Gastrocnemius medialis (tissue), 4 donors: ENCODE data around the gene RASGRP3. TPM values are rescaled to one million over a fixed set of nuclear protein-coding genes. Genes with fewer than 3 reads are reported as not detected.

Source experiments
- ATAC-seq, 2 donors: fragments of 150-250 bp; one replicate each; pipeline ENCODE4 v1.9.1; 2016
- DNase-seq, 2 donors: peaks; one replicate each; pipeline ENCODE4 v3.0.0-alpha.2; 2019
- H3K27ac ChIP-seq, 4 donors: fragments of 200-600 bp; sonication (generic); 1 replicate in 1 of 4; 2 replicates in 3 of 4; pipeline ENCODE4 v1.5.1; 2016 to 2018; ENCODE audit warnings: mild to moderate bottlenecking in 2 of 4, moderate library complexity in 1 of 4
- H3K27me3 ChIP-seq, 3 donors: fragments of 200-600 bp; sonication (generic) in 2 of 3; 1 replicate in 1 of 3; 2 replicates in 2 of 3; pipeline versions ENCODE4 v1.5.1 to v1.6.0; 2016 to 2019; ENCODE audit warnings: mild to moderate bottlenecking in 1 of 3, moderate library complexity in 1 of 3
- H3K36me3 ChIP-seq, 2 donors: fragments of 200-600 bp; sonication (generic) in 1 of 2; one replicate each; pipeline ENCODE4 v1.5.1; 2017 to 2018
- H3K4me1 ChIP-seq, 2 donors: fragments of 200-600 bp; sonication (generic) in 1 of 2; one replicate each; pipeline ENCODE4 v1.5.1; 2016 to 2017; ENCODE audit warnings: mild to moderate bottlenecking in 2 of 2
- H3K4me3 ChIP-seq, 4 donors: fragments of 200-600 bp; sonication (generic) in 3 of 4; 1 replicate in 1 of 4; 2 replicates in 3 of 4; pipeline ENCODE4 v1.5.1; 2016 to 2019; ENCODE audit warnings: mild to moderate bottlenecking in 2 of 4
- H3K9me3 ChIP-seq, 3 donors: fragments of 200-600 bp; sonication (generic) in 2 of 3; 1 replicate in 1 of 3; 2 replicates in 2 of 3; pipeline ENCODE4 v1.5.1; 2016 to 2019
- CTCF ChIP-seq, 5 experiments: fragments of 450-650 bp in 3 of 5; fragments of 200-600 bp in 2 of 5; sonication (generic) in 2 of 5; IDR thresholded peaks in 4 of 5; conservative IDR thresholded peaks in 1 of 5; 1 replicate in 4 of 5; 2 replicates in 1 of 5; pipeline ENCODE4 v1.5.1; 2016 to 2019; ENCODE audit warnings: antibody characterized with exemption in 5 of 5, mild to moderate bottlenecking in 3 of 5, moderate library complexity in 3 of 5
- POLR2A ChIP-seq, 2 donors: fragments of 450-650 bp; IDR thresholded peaks; one replicate each; pipeline ENCODE4 v1.6.1; 2017; ENCODE audit warnings: antibody characterized with exemption in 2 of 2, mild to moderate bottlenecking in 2 of 2, moderate library complexity in 2 of 2
- in situ Hi-C, 4 donors: fragments of 200-750 bp; cut with MboI; loops; one replicate each; pipeline versions ENCODE4 v1.15.0 to v1.8.0; 2017; ENCODE audit warnings: low sequenced_read_pairs in 4 of 4
- intact Hi-C: fragments of 100-400 bp; cut with DNase I; formaldehyde crosslinking; loops from one replicate; pipeline ENCODE4 v1.15.1; 2023; ENCODE audit warnings: low total_unique reads
- total RNA-seq, 4 donors: library from RNA; depleted of rRNA; stranded (reverse); fragments of >200 nt; gene quantifications; one replicate each; pipeline versions ENCODE4 v1.1.0 to v1.2.3, GENCODE V29; 2016

RASGRP3 gene
- total RNA-seq, 4 donors from 2014 or later: 10.0 to 22.5 (median 12.1) TPM

DNA sequence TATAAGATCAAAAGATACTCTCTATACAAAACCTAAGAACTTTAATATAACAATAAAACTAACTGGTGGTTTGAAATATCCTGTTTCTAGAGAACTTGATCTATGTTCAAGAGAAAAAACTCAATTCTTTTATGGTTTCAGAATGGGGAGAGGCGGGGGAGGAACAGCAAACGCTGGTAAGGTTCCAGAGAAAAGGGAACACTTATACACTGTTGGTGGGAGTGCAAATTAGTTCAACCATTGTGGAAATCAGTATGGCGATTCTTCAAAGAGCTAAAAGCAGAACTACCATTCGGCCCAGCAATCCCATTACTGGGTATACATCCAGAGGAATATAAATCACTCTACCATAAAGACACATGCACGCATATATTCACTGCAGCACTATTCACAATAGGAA lies 105.4 kb downstream of the RASGRP3 start:
- peaks cover 7 to 11% of the 10 kb centered on the region in 2 donors for H3K4me1 ChIP-seq
- no peak overlapping the region for H3K4me3 ChIP-seq
- no peaks in the 10 kb centered on the region for H3K9me3 ChIP-seq
- no peak for TF ChIP-seq CTCF (IDR thresholded peaks at IDR 0.05 in 4 of 5, conservative IDR thresholded peaks at IDR 0.05 in 1 of 5)
- TF ChIP-seq POLR2A (IDR thresholded peaks at IDR 0.05): no peak
- no peak overlapping the region for H3K27ac ChIP-seq
- in situ Hi-C loops: loop anchor here (25.0 kb wide), 4 partner anchors 170 to 820 kb away; no protein-coding TSS in a partner anchor
- intact Hi-C loops: loop anchor here (2.0 to 10.0 kb wide), 3 partner anchors 105 to 807 kb away; partner anchors contain the start of gene RASGRP3
- no peaks in the 10 kb centered on the region for H3K27me3 ChIP-seq
- ATAC-seq (no peak), DNase-seq (no peak)
- peaks cover 0 to 33% of the 10 kb centered on the region in 2 donors for H3K36me3 ChIP-seq

GRCh38 chr2:33583194-33583938 lies 106.9 kb downstream of the RASGRP3 start:
- H3K27me3 ChIP-seq: no peaks in the 10 kb centered on the region
- ATAC-seq (no peak), DNase-seq (no peak)
- H3K4me1 ChIP-seq: peaks cover 12 to 15% of the 10 kb centered on the region in 2 donors
- intact Hi-C loops (loop anchor here (1.0 to 10.0 kb wide), 4 partner anchors 106 to 809 kb away; partner anchors contain the start of gene RASGRP3), in situ Hi-C loops (loop anchor here (25.0 kb wide), 4 partner anchors 171 to 821 kb away; no protein-coding TSS in a partner anchor)
- no peak overlapping the region for H3K4me3 ChIP-seq
- H3K27ac ChIP-seq: no peak overlapping the region
- no peaks in the 10 kb centered on the region for H3K9me3 ChIP-seq
- peaks cover 0 to 33% of the 10 kb centered on the region in 2 donors for H3K36me3 ChIP-seq
- TF ChIP-seq CTCF (IDR thresholded peaks at IDR 0.05 in 4 of 5, conservative IDR thresholded peaks at IDR 0.05 in 1 of 5): peak; percentile 69 to 91 (median 83)
- no peak for TF ChIP-seq POLR2A (IDR thresholded peaks at IDR 0.05)

GRCh38 chr2:33586766-33587165 lies 110.3 kb downstream of the RASGRP3 start:
- Histone ChIP-seq H3K9me3 (no peaks in the 10 kb centered on the region), H3K27ac (peak overlapping the region in 1 of 4 donors; percentile 36), H3K4me3 (no peak overlapping the region), H3K36me3 (peaks cover 0 to 42% of the 10 kb centered on the region in 2 donors), H3K4me1 (peaks cover 30 to 39% of the 10 kb centered on the region in 2 donors), H3K27me3 (no peaks in the 10 kb centered on the region)
- in situ Hi-C loops: loop anchor here (25.0 kb wide), 4 partner anchors 174 to 824 kb away; no protein-coding TSS in a partner anchor
- intact Hi-C loops: loop anchor here (10.0 kb wide), 1 partner anchor 812 kb away; no protein-coding TSS in a partner anchor
- TF ChIP-seq CTCF (IDR thresholded peaks at IDR 0.05 in 4 of 5, conservative IDR thresholded peaks at IDR 0.05 in 1 of 5) (no peak), POLR2A (IDR thresholded peaks at IDR 0.05) (no peak)
- ATAC-seq (no peak), DNase-seq (no peak)

GRCh38 chr2:33588232-33588631 lies 111.8 kb downstream of the RASGRP3 start:
- peaks cover 30 to 39% of the 10 kb centered on the region in 2 donors for H3K4me1 ChIP-seq
- no peak overlapping the region for H3K4me3 ChIP-seq
- peak overlapping the region in 2 of 4 donors; percentile 15 to 80 for H3K27ac ChIP-seq
- no peaks in the 10 kb centered on the region for H3K27me3 ChIP-seq
- in situ Hi-C loops (loop anchor here (25.0 kb wide), 4 partner anchors 176 to 826 kb away; no protein-coding TSS in a partner anchor), intact Hi-C loops (loop anchor here (10.0 kb wide), 1 partner anchor 813 kb away; no protein-coding TSS in a partner anchor)
- TF ChIP-seq POLR2A (IDR thresholded peaks at IDR 0.05): no peak
- no peaks in the 10 kb centered on the region for H3K9me3 ChIP-seq
- DNase-seq (no peak), ATAC-seq (no peak)
- peaks cover 0 to 55% of the 10 kb centered on the region in 2 donors for H3K36me3 ChIP-seq

- Histone ChIP-seq H3K4me1 (peaks cover 30 to 39% of the 10 kb centered on the region in 2 donors), H3K4me3 (no peak overlapping the region), H3K36me3 (peaks cover 0 to 55% of the 10 kb centered on the region in 2 donors), H3K27me3 (no peaks in the 10 kb centered on the region), H3K27ac (peak overlapping the region; percentile 42 to 80 (median 58)), H3K9me3 (no peaks in the 10 kb centered on the region)
- TF ChIP-seq CTCF (IDR thresholded peaks at IDR 0.05 in 4 of 5, conservative IDR thresholded peaks at IDR 0.05 in 1 of 5) (no peak), POLR2A (IDR thresholded peaks at IDR 0.05) (no peak)
- DNase-seq: no peak
- in situ Hi-C loops: loop anchor here (25.0 kb wide), 4 partner anchors 177 to 827 kb away; no protein-coding TSS in a partner anchor
- intact Hi-C loops: loop anchor here (10.0 kb wide), 1 partner anchor 815 kb away; no protein-coding TSS in a partner anchor
- no peak for ATAC-seq
These were observed 113.0 kb downstream of the RASGRP3 start for GRCh38 chr2:33589444-33589843.
